DMS153 treated with DMSO at 0.1 percent for 48 hours (cell line): ENCODE data around the gene ARHGAP4.

Experiments
- DNase-seq: peaks from one replicate; lab custom pipeline; 2025; ENCODE audit not compliant: unreplicated experiment; lab: John Stamatoyannopoulos, UW

ARHGAP4 gene

GRCh38 chrX:153884136-153884535, 41.9 kb downstream of the ARHGAP4 start:
- DNase-seq, result no peak

DNA sequence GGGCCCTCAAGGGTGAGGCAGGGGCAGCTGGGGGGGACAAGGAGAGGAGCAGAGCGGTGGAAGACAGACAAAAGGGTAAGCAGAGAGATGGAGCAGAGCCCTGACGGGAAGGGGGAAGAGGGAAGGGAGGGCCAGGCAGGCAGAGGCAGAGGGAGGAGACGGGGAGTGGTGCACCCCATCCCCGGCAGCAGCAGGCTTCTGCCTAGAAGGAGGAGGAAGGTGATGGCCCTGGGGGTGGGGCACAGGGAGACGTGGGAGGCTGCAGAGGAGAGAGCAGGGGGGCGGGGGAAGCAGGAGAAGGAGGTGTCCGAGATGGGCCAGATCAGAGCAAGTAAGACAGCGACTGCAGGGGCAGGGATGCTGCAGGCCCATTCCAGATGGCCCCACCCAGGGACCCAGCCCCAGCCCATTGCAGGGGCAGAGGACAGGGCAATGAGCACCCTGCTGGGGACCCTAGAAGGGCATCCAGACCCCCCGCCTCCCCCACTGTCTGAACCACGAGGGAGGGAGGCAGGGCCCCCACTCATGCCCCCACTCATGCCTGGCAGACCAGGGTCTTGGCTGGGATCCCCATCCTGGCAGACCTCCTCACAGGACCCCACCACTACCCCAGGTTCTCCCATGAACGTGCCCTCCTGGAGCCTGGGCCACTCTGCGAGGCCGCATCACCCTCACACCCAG, 42.8 kb downstream of the ARHGAP4 start:
- DNase-seq, result no peak

- DNase-seq, result no peak
These were observed 43.5 kb downstream of the ARHGAP4 start for GRCh38 chrX:153882557-153882956.

DNA sequence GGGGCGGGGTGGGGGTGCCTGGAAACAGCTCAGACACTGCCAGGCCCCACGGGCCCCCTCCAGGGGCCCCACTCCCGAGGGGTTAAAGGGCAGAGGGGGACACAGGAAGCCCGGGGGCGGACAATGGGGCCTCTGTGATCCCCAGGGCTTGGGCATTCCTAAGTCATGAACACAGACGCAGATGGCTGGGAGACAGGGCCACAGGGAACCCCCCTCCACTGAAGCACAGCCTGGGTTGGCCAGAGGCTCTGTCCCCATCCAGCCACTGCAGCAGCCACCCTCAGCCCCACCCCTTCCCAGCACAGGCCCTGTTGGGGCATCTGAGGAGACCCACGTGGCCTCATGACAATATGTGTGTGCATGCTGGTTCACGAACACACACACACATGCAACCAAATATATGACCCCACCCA, 44.0 kb downstream of the ARHGAP4 start:
- DNase-seq, result no peak

DNA sequence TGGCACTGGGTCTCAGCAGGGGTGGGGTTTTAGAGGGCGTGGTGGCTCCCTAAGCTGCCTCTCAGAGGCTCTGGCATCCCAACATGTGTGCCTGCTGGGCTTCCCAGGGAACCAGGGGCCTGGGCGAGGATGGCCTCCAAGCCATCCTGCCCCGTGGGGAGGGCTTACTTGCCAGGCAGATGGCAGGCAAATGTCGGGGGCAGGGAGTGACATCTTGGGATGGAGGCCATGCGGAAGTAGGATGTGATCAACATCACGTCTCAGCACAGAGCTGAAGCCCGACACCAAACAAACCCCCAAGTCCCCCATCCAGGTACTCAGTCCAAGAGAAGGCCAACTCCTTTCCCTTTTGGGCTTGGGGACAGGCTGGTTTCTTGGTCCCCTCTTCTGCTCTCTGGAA, 44.8 kb downstream of the ARHGAP4 start:
- no peak for DNase-seq

DNA sequence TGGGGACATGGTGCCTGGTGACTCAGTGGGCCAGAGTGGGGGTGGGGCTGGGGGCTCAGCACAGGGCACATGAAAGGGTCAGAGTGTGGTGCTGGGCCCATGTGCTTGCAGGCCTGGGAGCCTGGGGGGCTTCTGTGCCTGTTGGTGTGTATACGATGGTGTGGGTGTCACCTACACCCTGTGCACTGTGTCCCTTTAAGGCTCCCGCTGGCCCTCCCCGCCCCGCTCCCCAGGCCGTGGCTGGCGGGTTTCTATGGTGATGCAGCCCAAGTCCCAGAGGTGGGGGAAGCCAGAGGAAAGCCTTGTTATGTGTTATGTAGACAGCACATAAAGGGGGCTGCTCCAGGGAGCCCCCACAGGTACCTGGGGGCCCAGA, 45.6 kb downstream of the ARHGAP4 start:
- no peak for DNase-seq

DNA sequence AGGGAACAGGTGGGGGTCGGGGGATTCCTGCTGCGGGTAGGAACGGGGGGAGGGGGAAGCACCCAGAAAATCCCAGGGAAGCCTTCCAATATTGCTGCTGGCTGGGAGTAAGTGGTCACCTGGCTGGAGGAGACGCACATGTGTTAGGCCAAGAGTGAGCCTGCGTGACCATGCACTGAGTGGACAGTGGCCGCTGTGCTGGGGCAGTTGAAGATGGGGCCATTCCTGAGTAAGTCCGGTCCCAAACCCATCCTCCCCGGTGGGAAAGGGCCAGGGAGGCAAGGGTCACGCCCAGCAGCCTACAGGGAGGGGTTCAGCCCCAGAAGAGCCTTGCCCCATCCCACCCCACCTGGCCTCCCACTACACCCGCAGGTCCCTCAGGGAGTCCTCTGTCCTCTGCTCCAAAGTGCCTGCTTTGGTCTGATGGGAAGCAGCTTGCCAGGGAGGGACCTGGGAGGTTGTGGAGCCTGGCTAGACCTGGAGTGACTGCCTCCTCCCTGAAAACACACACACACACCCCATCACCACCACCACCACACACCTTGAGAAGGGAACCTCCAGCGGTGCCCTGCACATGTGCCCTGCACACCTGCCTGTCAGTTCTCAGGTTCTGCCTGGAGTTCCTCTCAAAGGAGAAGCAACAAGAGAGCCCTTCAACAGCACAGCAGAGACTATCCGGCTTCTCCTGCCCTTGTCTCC, 46.2 kb downstream of the ARHGAP4 start:
- no peak for DNase-seq

- DNase-seq, result peak; percentile 52
These were observed 47.0 kb downstream of the ARHGAP4 start for GRCh38 chrX:153878969-153879653.

GRCh38 chrX:153878345-153878744, 47.7 kb downstream of the ARHGAP4 start:
- no peak for DNase-seq

DNA sequence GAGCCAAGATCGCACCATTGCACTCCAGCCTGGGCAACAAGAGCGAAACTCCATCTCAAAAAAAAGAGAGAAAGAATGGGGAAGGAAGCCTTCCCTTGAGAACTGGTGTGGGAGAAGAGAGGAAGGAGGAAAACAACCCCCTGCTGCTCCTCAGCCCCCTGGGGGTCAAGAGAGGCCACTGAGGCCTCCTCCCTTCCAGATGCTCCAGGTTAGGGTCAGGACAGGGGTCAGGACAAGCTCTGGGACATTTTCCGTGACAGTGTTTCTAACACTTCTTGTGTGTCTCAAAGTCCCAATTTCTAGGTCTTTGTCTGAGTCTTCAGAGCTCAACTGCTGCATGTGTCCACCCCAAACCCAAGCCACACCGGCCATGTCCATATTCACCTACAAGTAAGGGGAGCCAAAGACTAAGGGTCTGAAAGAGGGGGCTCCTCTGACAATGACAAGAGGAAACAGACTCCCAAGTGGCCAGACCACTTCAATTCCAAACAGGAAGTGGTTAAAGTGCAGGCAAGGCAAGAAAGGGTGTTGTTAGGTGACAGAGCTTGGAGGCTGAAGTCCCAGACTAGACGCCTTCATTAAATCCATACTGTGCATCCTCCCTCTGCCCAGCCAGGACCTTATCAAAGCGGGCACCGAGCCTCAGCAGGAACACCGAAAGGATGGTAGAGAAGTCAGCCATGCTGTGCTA, 48.3 kb downstream of the ARHGAP4 start:
- DNase-seq, result no peak

DNA sequence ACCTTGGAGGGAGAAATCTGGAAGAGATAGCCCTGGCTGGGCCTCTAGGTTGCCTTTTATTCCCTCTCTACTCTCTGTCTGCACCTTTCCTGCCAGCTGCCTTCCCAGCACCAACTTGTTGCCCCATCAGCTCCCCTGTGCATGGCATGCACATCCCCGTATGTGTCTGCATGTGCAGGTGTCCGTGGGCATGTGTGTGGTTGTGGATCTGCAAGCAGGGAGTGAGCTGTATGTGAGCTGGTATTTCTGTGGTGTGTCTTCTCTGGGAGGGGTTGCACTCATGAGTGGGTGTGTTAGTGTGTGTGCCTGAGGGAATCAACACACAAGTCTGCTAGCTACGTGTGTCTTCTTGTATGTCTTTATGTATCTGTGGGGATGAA, 50.0 kb downstream of the ARHGAP4 start:
- no peak for DNase-seq

DNA sequence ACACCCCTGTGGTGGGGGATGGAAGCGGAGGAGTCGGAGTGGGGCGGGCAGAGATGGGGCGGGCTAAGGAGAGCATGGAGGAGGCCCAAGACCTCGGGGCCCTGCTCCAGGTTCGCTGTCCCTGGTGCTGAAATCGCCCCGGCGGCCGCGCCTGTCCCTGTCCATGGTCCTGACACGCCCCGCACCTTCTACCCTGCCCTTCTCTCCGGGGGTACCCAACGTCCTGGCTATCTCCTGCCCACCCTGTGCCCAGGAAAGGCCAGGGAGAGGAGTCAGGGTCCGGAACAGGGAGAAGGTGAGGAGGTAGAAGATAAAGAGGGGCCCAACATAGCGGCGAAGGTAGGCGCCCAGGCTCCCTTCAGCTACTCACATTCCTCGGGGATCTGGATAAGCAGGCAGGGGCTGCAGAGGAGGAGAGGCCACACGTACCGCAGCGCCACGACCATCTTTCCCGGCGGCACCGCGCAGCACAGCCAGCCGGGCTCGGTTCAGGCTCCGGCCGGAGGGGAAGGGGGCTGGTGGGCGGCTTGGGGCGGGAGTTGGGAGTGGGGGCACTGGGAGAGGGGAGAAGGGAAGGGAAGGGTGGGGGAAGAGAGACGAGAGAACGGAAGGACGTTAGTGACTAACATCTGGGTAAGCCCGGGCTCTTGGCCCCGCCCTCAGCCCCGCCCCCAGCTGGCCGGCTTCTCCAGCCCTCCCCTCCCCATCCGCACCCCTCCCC, 50.5 kb downstream of the ARHGAP4 start:
- DNase-seq, result no peak

DNA sequence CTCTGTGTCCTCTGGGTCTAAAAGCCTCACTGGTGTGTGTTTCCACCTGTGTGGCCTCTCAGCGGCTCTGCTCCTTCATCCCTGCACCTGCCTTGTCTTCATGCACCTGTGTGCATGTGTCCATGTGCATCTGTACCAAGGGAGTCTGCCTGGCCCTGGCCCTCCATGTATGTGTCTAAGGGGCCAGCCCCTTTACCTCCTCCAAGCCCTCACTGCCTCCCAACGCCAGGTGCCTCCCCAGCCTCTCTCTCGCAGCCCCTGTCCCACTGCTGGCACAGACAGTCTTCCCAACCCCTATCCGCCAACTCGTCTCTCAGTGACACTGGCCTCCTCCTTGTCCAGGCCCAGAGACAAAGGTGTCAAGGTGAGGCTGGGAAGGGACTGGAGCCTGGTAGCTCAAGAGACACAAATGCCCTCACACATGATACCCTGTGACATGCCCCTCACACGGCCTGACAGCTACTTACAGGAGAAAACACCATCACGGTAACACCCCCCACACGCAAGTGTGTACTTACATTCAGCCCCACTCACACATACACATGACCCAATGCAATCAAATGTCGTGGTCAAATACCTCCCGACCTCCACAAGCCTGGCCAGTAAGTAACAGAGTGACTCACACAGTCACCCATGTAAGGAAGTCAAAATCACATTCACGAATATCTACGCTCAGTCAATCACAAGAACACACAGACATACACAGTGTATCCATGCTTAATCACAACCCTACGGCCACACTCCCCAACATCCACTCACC, 51.5 kb downstream of the ARHGAP4 start:
- DNase-seq, result no peak

DNA sequence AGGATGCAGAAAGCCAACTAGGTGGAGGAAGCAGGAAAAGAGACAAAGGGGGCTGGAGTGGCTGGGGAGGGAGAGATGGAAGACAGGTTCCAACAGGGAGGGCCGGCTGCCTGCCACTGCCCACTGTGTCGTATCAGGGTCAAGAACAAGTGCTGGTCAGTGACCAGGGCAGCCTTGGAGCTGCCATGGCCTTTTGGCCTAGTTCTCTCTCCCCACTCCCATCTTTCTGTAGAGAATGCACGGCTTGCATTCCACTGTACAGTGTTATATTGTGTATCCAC, 52.0 kb downstream of the ARHGAP4 start:
- DNase-seq, result no peak

- no peak for DNase-seq
These were observed 52.6 kb downstream of the ARHGAP4 start for GRCh38 chrX:153873282-153874084.

GRCh38 chrX:153871946-153872878, 53.9 kb downstream of the ARHGAP4 start:
- DNase-seq, result no peak

- no peak for DNase-seq
These were observed 54.6 kb downstream of the ARHGAP4 start for GRCh38 chrX:153871451-153871850.

DNA sequence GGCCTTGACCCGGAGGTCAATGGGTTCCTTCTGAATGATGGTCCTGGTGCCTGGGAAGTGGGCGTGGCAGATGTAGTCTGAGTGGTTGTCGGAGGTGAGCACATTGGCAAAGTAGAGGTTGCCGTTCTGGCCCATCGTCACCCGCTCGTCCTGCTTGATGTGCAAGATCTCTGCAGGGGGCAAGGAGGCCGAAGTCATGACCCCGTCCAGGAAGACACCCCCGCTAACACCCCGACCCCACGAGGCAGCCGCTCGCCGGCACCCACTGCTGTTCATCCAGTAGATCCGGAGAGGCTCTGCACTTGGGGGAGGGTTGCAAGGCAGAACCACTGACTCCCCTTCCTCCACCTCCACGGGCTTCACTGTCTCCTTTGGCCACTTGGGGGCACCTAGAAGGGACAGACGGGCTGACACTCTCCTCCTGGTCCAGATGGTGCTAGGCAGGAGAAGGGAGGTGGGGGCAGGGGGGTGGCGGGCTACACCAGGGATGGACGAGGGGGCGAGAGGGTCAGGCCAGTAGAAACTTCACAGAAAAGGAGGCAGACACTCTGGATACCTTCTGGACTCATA, 55.2 kb downstream of the ARHGAP4 start:
- DNase-seq, result no peak
